Skeletal muscle tissue (tissue), 4 donors: ENCODE data around the gene GALNT9. TPM values are rescaled to one million over a fixed set of nuclear protein-coding genes. Genes with fewer than 3 reads are reported as not detected.

Experiments used
- H3K27ac ChIP-seq: one replicate; pipeline ENCODE4 v1.7.0; 2013; ENCODE audit warnings: mild to moderate bottlenecking, low read depth, low read length, inconsistent platforms
- H3K27me3 ChIP-seq, 3 donors: one replicate each; pipeline ENCODE4 v1.7.0; 2013; ENCODE audit warnings: low read length in 3 of 3; ENCODE audit not compliant: control insufficient read depth in 3 of 3, insufficient read depth in 3 of 3
- H3K36me3 ChIP-seq, 3 donors: one replicate each; pipeline ENCODE4 v1.7.0; 2013; ENCODE audit warnings: low read length in 3 of 3; ENCODE audit not compliant: control insufficient read depth in 3 of 3, insufficient read depth in 3 of 3
- H3K4me1 ChIP-seq, 3 donors: one replicate each; pipeline ENCODE4 v1.7.0; 2013; ENCODE audit warnings: low read length in 3 of 3, mild to moderate bottlenecking in 3 of 3; ENCODE audit not compliant: control insufficient read depth in 3 of 3, insufficient read depth in 3 of 3
- H3K4me3 ChIP-seq, 3 donors: one replicate each; pipeline ENCODE4 v1.7.0; 2013; ENCODE audit warnings: low read length in 3 of 3
- H3K9ac ChIP-seq, 3 donors: one replicate each; pipeline ENCODE4 v1.7.0; 2013; ENCODE audit warnings: low read length in 3 of 3, mild to moderate bottlenecking in 3 of 3, moderate library complexity in 2 of 3, low read depth in 1 of 3
- H3K9me3 ChIP-seq, 3 donors: one replicate each; pipeline ENCODE4 v1.7.0; 2013; ENCODE audit warnings: low read length in 3 of 3; ENCODE audit not compliant: control insufficient read depth in 3 of 3
- total RNA-seq: library from RNA; depleted of rRNA; stranded (reverse); fragments of >200 nt; gene quantifications from one replicate; pipeline ENCODE4 v1.2.3, GENCODE V29; 2014
- donor health status: Osteomylitis.

Gene GALNT9
- total RNA-seq, 1 donor from 2014 or later = 0.52 TPM

DNA sequence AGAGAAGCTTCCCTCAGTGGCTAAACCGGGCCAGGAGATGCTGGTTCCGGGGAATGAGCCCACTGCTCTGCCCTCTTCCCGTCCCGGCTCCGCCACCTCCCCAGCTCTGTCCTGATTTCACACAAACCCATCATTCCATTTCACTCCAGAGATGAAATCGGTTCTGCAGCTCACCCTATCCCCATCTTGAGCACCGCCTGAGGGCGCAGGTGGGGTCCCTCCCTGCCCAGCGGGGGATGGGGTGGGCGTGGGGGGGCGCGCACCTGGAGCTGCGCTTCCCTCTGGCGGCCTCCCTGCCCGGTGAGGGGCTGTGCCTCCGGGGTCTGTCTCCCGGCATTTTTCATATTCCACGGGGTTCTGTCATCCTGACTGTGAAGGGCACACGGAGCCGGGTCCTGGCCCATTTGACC is 140.5 kb downstream of the GALNT9 start:
- H3K9ac ChIP-seq = peak overlapping the region; percentile 61 to 72 (median 71)

GRCh38 chr12:132188451-132188901 is 140.9 kb downstream of the GALNT9 start:
- H3K9ac ChIP-seq = no peak overlapping the region
- H3K36me3 ChIP-seq = no peaks in the 10 kb centered on the region
- H3K9me3 ChIP-seq = peaks cover 0 to 3% (median 0%) of the 10 kb centered on the region in 3 donors
- H3K4me3 ChIP-seq = no peak overlapping the region
- peaks cover 0 to 47% (median 42%) of the 10 kb centered on the region in 3 donors for H3K27me3 ChIP-seq
- no peak overlapping the region for H3K27ac ChIP-seq
- H3K4me1 ChIP-seq = peaks cover 6 to 17% (median 10%) of the 10 kb centered on the region in 3 donors

More for the DNA sequence above, 140.5 kb downstream of the GALNT9 start:
- Histone ChIP-seq H3K27ac (no peak overlapping the region), H3K4me1 (peaks cover 6 to 17% (median 10%) of the 10 kb centered on the region in 3 donors), H3K9me3 (peaks cover 0 to 8% (median 2%) of the 10 kb centered on the region in 3 donors), H3K27me3 (peaks cover 3 to 48% (median 47%) of the 10 kb centered on the region in 3 donors), H3K4me3 (peak overlapping the region; percentile 68 to 84 (median 70)), H3K36me3 (no peaks in the 10 kb centered on the region)

- Histone ChIP-seq H3K27ac (no peak overlapping the region), H3K4me3 (no peak overlapping the region), H3K27me3 (peaks cover 3 to 41% (median 38%) of the 10 kb centered on the region in 3 donors), H3K9me3 (no peaks in the 10 kb centered on the region), H3K36me3 (no peaks in the 10 kb centered on the region), H3K4me1 (peaks cover 6 to 17% (median 10%) of the 10 kb centered on the region in 3 donors), H3K9ac (no peak overlapping the region)
Observed at GRCh38 chr12:132187646-132188450, 141.5 kb downstream of the GALNT9 start.

DNA sequence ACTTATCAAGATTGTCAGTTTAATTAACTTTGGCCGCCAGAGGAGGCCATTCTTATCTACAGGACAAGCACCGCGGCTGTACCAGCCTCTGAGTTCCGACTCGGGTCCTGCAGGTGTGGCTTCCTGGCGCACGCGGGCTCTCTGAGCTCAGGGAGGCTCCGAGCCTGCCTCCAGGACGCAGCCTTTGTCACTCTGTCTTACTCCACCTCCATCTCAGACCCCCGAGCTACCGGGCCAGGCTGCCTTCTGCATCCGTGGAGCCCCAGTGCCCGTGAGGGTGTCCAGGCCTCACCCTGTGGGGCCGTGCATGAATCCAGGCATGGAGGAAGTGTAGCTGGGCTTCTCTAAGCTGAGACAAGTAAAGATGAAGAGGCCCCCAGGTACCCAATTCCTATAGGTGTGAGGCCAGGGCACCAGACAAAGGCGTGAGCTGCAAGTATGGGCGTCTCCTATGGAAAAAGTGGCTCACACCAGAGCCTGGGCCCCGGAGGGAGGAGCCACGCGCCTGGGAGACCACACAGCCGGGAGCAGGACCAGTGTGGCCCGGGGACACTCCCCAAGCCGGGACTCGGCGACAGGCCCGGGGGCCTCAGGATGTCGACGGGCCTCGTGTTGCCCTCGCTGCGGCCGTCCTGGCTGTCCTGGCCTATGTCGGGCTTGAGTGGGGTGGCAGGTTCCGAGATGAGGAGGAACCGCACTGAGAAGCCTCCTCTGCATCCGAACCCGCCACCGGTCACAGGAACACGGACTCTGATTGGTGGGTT is 142.3 kb downstream of the GALNT9 start:
- Histone ChIP-seq H3K27ac (no peak overlapping the region), H3K27me3 (peaks cover 11 to 46% (median 45%) of the 10 kb centered on the region in 3 donors), H3K4me1 (peaks cover 6 to 17% (median 10%) of the 10 kb centered on the region in 3 donors), H3K36me3 (no peaks in the 10 kb centered on the region), H3K9me3 (no peaks in the 10 kb centered on the region), H3K9ac (no peak overlapping the region), H3K4me3 (no peak overlapping the region)

- Histone ChIP-seq H3K27me3 (peaks cover 16 to 52% (median 44%) of the 10 kb centered on the region in 3 donors), H3K27ac (no peak overlapping the region), H3K9me3 (no peaks in the 10 kb centered on the region), H3K36me3 (no peaks in the 10 kb centered on the region), H3K4me1 (peaks cover 6 to 17% (median 10%) of the 10 kb centered on the region in 3 donors), H3K4me3 (peak overlapping the region in 1 of 3 donors; percentile 38), H3K9ac (no peak overlapping the region)
Observed at GRCh38 chr12:132186208-132186856, 143.1 kb downstream of the GALNT9 start.

DNA sequence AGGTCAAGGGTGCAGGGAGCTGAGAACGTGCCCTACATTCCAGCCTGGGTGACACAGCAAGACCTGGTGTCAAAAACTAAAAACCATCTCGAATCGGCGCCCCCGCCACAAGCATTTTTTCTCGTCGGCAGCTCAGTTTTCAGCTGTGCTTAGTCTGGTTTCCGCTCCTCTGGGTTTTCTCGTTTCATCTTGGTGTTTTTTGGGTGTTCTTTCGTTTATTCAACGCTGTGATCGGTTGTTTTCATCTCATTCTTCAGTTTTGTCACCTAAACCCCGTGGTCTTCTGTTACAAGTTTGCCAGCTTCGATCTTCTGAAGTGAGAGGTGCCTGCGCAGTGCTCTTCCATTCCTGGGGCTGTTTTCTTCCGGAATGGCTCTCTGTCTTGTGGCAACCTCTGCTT is 143.7 kb downstream of the GALNT9 start:
- Histone ChIP-seq H3K4me1 (peaks cover 6 to 13% (median 9%) of the 10 kb centered on the region in 3 donors), H3K4me3 (peak overlapping the region in 1 of 3 donors; percentile 38), H3K36me3 (no peaks in the 10 kb centered on the region), H3K9me3 (no peaks in the 10 kb centered on the region), H3K27ac (no peak overlapping the region), H3K27me3 (peaks cover 23 to 53% (median 45%) of the 10 kb centered on the region in 3 donors), H3K9ac (no peak overlapping the region)

GRCh38 chr12:132182711-132183365 is 146.6 kb downstream of the GALNT9 start:
- Histone ChIP-seq H3K4me1 (peaks cover 8 to 13% (median 12%) of the 10 kb centered on the region in 3 donors), H3K27ac (no peak overlapping the region), H3K4me3 (no peak overlapping the region), H3K36me3 (no peaks in the 10 kb centered on the region), H3K9ac (no peak overlapping the region), H3K27me3 (peaks cover 40 to 59% (median 40%) of the 10 kb centered on the region in 3 donors), H3K9me3 (no peaks in the 10 kb centered on the region)

GRCh38 chr12:132182206-132182710 is 147.1 kb downstream of the GALNT9 start:
- H3K27me3 ChIP-seq = peaks cover 40 to 60% (median 42%) of the 10 kb centered on the region in 3 donors

GRCh38 chr12:132181570-132182200 is 147.7 kb downstream of the GALNT9 start:
- no peaks in the 10 kb centered on the region for H3K36me3 ChIP-seq
- H3K9ac ChIP-seq = no peak overlapping the region
- no peak overlapping the region for H3K4me3 ChIP-seq
- H3K27ac ChIP-seq = no peak overlapping the region
- H3K9me3 ChIP-seq = no peaks in the 10 kb centered on the region
- peaks cover 41 to 63% (median 43%) of the 10 kb centered on the region in 3 donors for H3K27me3 ChIP-seq
- H3K4me1 ChIP-seq = peaks cover 8 to 13% (median 12%) of the 10 kb centered on the region in 3 donors

More at GRCh38 chr12:132182206-132182710, 147.1 kb downstream of the GALNT9 start:
- no peak overlapping the region for H3K27ac ChIP-seq
- peaks cover 8 to 13% (median 12%) of the 10 kb centered on the region in 3 donors for H3K4me1 ChIP-seq
- H3K9me3 ChIP-seq = no peaks in the 10 kb centered on the region
- no peak overlapping the region for H3K9ac ChIP-seq
- H3K4me3 ChIP-seq = no peak overlapping the region
- H3K36me3 ChIP-seq = no peaks in the 10 kb centered on the region
